Activated CD4-positive, alpha-beta T cell treated with anti-CD3 and anti-CD28 coated beads, Interleukin-10, Interleukin-2, amounts not matched to agents 100 ng/mL and 50 ng/mL, durations not matched to agents 16 hours and 8 hours (primary cell): Measurements from ENCODE around the gene ZNF407.

ENCODE experiments used
- DNase-seq: peaks from one replicate; pipeline ENCODE4 v3.0.0-alpha.2; 2020

The ZNF407 gene

DNA sequence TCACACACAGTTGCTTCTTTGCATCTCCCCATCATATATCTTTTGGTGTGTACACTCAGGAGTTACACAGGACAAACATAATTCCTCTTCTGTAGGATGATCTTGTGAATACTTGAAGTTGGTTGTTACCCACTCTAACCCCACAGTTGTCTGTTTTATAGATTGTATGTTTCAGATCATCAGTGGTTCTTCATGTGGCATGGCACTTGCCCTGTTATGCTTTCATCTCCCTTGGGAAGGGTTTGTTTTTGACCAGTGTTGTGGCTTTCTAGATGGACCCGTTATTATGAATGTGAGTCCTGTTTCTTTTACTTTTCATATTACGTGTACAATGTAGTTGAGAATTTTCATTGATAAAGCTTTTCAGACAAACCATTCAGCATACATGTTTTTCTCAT, 82.0 kb downstream of the ZNF407 start:
- DNase-seq: peak; percentile 16

DNA sequence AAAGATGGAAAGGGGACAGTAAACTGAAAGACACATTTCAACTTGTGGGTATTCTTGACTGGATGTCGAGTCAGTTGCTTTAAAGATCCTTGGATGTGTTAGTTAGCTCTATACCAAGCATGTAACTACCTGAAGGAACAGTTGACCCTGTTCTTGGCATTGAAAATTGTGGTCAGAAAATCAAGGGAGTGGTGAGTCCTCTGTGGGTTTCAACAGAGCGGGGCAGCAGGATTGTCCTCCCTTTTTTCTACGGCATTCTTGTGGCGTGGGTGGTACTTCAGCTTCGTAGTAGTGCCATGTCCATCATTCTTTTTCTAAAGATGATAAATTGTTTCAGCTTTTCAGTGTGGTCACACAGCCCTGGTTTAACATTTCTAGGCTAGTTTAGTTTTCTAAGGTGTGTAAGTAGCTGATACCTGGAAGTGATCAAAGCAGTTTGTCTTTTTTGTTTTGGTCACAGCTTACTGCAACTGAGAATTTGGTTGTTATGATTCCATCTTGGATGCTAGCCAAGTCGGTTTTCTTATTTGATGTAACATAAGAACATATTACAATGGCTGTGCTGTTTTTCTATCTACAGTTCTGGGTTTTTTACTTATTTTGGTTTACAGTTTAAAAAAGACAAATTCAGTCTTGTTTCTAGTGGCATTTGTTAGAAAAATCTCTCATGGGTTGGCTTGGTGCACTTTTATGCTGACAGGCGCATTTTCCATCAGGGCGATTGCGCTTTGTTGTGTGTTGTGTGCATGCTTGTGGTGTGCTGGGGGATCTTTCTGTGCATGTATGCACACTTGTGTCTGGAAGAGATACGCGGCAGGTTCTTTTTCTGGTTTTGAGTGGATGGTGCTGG, 84.7 kb downstream of the ZNF407 start:
- DNase-seq: peak; percentile 6

DNA sequence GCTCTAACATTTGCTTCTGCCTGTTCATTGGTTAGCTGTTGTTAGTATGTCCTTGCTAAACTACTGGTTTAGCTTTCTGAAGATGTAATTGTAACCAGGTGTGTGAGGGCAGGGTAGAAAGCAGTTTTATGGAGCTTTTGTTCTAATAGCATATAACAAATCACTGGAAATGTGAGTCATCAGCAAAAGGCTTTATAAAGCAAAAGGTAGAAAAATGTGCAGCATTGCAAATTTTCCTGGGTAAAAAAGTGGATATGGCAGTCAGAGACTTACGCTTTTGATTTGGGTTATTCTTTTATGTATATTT, 85.3 kb downstream of the ZNF407 start:
- no peak for DNase-seq

DNA sequence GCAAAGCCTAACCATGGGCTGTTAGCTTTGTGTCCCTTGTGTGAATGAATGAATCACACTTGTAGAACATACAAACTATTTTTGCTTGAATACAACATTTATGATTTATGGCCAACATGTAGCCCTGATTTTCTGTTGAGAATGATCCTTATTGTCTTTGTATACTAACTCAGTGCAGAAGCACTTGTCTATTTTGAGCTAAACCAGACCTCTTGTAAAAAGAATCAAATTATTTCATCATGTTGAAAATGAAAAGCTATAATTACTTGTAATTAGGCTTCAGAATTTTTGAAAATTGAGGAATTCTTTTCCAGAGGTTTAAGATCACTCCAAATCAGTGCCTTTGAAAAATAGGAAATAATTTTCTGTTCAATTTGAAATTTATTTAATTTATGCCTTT, 85.9 kb downstream of the ZNF407 start:
- DNase-seq: no peak

DNA sequence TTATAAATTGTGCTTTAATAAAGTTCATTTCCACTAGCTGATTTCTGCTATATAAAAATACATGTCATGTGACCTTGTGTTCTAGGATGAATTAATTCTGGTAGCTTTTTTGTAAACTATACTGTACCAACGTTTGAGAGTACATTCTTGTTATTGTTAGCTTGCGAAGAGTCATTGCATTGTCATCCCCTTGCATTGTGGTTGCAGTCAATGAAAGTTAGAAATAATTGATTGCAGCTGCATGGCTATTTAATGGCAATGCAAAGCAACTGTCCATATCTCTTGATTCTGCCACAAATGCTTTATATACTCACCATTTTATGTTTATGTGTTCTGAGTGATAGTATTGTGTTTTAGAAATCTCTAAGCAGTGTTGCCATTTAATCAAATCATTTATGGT, 91.6 kb downstream of the ZNF407 start:
- no peak for DNase-seq

DNA sequence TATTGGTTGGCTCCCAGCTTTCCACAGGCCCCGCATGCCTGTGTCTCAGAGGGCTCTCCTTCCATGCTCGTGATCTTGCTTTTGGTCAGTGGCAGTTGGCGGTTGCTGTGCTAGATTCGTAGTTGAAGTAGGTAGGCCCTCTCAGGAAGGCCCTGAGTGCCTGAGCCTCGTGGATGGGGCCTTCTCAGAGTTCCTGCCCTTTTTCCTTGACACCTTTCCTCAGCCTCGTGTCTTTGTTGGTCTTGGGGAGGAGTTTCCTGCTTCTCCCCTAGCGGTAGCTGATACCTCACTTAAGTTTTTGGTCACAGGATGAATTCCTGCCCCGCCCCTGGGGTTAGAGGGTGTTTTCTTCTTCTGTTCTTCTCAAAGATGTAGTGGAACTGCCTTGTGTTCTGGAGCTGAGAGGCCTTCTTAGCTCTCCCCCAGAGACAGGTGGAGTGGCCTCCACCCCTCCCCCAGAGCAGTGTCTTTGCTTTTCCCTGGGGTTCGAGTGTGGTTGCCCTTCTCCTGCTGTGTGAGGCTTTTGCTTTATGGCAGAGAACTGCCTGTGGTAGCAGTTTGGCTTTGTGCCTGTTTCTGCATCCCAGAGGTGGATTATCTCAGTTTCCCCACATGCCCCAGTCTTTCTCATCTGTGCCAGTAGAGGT, 94.8 kb downstream of the ZNF407 start:
- no peak for DNase-seq

DNA sequence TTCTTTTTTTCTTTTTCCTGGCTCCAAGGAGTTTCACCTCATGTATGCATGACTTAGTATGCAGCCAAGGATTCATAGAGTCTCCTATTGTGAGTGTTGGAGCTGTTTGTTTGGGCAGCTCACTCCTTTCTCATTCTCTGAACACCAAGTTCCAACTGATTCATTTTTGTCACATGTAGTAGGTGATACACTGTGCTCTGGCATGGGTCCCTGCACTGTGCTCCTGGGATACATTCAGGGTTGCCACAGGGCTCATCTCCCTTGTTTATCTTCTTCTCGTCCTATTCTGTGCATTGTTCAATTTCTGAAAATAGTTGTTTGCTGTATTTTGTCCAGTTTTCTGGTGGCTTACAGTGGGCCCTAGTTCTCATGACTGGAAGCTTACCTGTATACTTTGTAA, 96.8 kb downstream of the ZNF407 start:
- DNase-seq: no peak

DNA sequence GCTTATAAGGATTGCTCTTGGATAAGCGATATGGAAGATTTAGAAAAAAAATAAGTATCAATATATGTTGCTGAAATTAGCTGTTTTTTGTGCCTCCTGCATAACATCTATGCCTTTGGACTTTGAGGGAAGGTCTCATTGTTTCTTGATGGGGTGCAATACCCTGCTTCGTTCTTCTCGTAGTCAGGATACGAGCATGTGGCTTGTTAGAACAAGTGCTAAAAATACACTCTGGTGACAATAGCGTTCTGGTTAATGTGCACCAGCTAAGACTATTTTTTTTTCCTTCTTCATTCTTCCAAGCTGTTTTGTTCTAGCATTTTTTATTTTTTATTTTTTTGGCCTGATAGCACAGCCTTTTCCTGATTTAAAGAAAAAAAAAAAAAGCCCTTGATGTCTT, 97.5 kb downstream of the ZNF407 start:
- no peak for DNase-seq

DNA sequence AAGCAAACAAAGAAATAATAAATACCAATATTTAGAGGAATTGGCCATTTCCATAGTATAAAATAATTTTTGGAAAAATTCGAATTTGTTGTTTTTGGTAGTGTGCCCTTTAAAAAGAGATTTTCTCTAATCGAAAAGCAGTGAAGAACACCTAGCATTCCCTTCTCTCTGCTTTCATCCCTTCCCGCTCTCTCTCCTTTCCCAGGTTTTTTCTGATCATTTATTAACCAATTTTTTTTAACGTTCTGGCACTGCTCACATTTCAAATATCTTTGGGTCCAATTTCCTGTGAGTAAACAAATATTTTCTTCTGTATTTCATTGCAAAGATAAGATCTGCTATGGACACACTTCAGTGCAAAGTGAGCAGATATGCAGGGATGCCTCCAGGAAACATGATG, 101.2 kb downstream of the ZNF407 start:
- no peak for DNase-seq

DNA sequence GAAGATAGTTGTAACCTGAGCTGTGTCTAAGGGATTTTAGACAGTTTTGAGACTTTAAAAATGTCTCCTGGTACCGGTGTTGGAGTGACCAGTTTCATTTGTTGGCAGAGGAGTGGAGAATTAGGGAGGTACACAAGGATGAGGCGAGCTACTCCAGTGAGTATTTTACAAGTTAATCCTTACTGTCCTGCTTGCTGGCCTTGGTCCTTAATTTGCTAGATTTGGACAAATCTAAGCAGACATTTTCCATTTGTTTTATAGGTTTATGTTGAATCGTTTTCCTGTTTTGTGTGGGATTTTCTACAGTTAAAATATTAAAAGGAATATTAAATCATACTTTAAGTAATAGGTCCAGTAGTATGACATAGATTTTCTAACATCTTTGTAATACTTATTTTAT, 101.8 kb downstream of the ZNF407 start:
- DNase-seq: no peak

DNA sequence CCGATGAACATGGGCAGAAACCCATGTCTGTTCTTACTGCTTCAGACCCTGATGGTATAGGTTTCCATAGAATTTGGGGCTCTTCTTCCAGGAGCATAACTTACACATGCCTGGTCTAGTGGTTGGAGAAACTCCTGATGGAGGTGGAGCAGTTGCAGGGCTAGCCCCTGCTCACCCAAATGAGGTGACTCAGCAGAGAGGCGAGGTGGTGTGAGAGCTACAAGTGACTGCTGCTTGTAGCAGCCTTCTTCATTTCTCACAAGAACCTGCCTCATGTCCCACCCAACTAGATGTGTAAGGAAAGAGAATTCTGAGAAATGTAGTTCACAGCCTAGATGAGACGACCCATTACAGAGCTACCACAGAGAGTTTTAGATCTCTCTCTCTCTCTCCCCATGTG, 105.3 kb downstream of the ZNF407 start:
- no peak for DNase-seq

DNA sequence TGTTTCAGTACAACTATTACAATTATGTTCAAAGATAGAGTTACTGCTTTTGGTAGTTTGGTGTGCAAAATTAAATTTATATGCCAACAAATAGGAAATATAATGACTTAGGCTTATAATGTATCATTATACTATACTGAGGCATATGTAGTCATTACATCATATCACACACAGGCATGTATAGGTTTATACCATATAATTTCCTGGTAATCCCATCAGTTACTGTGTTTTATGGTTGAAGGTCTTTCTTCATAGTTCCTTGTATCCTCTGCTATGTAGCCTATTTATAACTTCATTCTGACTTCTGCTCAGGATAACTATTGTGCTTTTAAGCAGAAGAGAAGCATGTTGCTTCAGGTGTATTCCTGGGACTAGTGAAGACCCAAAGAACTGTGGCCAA, 110.5 kb downstream of the ZNF407 start:
- DNase-seq: no peak

DNA sequence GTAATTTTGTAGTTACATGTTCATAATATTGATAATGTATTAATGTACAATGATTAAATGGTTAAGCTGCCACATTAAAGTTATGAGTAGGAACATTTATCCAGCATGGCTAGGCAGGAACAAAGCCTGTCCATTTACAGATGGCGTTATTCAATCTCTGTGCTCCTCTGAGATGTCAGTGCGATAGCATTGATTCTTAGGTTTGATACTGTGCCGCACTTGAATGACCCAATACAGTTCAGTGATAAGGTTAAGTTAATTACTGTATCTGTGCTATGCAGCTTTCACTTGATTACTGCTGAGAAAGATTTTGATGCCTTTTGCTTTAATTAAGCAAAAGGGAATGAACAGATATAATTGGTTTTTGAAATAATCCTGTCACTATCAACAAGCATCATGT, 111.8 kb downstream of the ZNF407 start:
- DNase-seq: no peak

DNA sequence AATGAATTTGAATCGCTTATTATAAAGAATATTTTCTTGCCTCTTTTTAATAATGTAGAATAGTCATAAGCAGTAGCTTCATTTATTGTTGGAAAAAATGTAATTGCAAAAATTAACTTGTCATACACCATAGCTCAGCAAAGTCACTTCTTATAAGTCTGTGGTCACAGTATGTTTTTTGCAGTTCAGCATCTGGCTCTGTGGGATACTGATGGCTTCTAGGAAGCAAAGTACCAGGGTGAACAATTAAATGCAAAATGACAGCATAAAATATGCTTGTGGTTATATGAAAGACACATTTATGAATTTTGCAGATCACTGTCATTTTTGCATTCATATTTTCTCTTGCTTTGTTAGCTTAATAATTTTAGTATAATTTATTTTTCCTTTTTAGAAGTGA, 116.5 kb downstream of the ZNF407 start:
- DNase-seq: no peak

DNA sequence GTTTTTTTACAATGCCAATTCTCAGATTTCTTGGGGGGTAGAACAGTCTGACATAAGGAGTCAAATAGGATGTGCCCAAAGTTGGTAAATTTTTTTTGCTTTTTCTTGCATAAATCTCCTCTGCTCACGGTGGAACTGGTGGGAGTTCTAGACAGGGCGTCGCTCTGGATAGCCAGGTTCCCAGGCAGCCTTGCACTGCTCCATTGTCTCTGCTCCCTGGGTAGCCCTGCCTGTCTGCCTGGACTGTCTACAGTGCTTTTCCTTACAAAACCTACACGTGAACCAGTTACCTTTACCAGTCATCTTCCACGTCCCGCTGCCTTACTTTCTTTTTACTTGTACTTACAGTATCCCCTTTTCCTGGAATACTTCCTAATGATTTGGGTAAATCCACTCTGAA, 117.1 kb downstream of the ZNF407 start:
- DNase-seq: no peak

DNA sequence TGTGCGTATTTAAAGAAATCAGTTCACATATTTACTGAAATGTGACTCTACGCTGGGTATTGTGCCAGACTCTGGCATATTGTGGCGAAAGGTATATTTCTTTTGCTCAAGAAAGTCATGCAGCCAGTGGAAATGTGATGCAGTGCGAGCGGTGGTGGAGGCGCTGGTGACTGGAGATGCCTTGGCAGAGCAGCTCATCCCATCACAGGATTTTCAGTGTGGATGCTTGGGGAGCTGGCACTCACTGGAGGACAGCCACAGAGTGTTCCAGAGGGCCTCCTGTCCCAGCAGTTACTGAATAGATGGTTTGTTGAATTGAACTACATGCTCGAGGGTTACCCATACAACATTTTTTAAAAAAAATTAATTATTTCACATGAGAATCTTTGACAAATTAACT, 117.6 kb downstream of the ZNF407 start:
- no peak for DNase-seq

DNA sequence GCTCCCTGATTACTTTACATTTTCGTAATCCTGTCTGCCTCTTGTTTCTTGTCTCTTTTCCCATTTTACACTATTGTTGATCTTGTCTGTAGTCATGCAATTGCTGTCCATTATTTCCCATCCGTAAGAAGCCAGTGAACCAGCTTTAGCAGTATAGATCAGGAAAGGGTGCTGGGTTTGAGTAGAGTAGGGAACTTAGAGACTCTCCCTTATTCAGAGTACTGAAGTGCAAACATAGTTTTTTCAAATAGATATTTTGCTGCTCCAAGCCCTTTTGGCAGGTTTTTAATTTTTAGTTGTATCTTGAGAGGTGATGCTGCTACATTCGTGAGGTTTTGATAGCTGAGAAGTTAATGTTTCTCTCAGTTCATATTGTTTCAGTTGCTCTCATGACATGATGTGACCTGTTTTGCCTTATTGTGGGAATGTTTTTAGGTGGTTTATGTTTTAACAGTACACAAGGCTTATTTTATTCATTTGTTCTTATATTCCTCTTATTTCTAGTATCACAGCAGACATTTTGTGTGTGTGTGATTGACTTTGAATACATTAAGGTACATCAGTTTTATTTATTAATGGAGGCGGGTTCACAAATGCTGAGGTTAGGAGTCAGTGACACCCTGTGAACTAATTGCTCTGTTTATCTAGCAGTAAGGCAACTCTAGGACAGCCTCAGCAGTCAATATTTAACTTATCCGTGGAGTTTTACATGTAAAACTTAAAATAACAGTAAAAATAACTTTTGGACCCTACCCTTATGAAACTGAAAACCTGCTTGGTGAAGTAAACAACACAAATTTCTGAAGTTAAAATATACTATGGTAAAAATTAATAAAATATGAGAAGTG, 118.4 kb downstream of the ZNF407 start:
- no peak for DNase-seq

DNA sequence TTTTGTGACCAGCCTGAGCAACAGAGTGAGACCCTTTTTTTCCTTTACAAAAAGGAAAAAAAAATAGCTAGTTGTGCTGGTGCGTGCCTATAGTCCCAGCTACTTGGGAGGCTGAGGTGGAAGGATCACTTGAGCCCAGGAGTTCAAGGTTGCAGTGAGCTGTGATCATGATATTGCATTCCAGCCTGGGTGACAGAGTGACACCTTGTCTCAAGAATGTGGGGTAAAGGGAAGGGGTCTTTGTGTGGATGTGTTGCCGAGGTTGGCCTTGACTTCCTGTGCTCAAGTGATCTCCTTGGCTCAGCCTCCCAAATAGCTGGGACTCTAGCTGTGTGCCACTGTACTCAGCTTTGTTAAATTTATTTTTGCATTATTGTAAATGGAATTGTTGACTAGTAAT, 120.6 kb downstream of the ZNF407 start:
- DNase-seq: no peak

DNA sequence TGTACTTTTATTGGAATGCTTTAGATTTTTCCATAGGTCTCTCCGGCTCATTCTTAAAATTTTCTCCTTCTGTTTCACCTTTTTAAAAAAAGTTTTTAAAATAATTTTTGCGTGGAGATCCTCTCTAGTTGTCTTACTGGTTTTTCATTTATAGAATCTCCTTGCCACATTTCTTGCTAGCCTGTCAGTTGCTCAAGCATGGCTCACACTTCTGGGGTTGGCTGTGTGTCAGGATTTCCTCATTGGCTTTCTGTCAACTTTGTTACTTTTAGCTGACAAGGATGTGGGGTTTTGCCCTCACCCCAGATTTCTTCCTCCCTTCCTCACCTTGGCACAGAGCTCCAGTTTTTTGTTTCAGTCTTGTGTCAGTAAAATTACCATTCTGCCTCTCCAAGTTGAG, 124.6 kb downstream of the ZNF407 start:
- DNase-seq: no peak

DNA sequence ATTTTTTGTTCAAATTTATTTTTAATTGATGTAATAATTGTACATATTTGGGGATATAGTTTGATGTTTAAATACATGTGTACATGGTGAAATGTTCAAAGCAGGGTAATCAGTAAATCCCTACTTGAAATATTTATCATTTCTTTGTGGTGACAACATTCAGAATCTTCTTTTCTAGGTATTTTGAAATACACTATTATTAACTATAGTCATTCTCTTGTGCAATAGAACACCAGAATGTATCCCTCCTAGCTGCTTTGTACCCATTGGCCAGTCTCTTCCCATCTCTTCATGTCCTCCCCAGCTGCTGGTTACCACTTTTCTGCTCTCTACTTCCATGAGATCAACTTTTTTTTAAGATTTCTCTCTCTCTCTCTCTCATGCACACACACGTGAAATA, 126.5 kb downstream of the ZNF407 start:
- no peak for DNase-seq

DNA sequence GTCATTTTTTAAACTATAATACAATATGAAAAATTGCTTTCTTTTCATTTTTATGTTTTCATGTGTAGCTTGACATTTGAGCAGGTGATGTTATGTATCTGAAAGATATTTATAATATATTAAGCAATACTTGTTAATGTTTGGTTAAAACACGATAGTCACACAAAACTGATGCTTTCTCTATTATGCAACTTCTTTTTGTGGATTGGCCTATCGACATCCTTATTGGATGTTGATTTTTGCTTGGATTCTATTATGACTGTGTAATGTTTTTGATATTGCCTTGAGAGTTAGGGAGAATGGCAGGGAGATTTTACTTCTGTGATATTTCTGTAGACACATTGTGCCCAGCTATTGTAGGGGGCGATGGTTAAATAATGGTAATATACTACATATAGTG, 128.0 kb downstream of the ZNF407 start:
- DNase-seq: no peak

DNA sequence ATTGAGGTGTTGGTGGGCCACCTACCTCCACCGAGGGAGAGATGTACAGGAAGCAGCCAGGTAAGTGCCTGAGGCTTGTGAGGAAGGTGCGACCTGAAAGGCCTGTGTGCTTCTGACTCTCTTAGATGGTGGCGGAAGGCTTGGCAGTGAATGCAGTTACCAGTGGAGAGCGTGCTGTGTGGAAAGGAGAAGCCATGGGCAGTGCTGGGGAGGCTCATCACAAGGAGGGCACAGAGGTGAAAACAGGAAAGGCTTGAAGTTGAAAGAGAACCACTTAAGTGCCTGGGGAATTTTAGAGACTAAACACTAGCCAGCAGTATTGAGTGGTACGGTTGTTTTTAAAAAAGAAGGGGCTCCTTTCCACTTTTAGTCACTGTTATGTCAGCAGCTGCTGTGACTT, 130.9 kb downstream of the ZNF407 start:
- no peak for DNase-seq

DNA sequence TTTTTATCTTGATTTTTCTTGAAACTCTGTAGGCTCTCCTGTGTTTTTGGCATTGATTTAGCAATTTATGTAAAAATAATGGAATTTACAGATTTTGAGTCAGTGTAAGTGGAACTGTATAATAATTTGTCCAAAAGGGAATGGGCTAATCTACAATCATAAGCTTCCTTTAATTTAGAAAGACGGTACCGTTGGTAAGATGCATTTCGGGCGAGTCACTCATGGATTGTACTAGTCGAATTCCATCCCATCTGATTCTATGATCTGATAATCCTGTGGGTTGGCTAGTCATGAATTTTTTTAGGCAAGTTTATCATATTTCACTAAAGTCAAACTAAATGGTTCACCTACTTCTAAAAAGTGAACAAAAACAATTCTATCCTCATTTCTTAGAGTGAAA, 133.4 kb downstream of the ZNF407 start:
- DNase-seq: no peak

DNA sequence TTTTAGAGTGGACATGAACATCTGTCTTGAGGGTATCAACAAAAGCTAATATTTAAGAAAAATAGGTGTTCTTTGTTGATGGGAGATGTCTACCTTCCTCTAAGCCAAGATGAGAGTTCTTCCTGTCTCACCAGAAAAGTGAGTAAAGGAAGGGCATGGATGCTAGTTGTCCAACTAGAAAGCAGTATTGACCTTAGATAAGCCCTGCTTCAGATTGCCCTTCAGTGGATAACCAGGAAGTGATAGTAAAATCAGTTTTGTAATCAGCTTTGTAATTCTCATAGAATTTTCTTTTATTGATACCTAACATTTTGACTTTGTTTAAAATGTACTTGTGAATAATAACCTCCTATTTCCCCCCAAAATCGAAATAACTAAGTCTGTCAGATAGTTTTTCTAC, 134.7 kb downstream of the ZNF407 start:
- no peak for DNase-seq
